ENCODE results near the gene CNPY1.

The CNPY1 gene

GRCh38 chr7:155491812-155492211 is 54.5 kb downstream of the CNPY1 start:
- no peak for DNase-seq (ENCODE audit: extremely low read depth, low read depth)
- TF ChIP-seq, protein P1, sequence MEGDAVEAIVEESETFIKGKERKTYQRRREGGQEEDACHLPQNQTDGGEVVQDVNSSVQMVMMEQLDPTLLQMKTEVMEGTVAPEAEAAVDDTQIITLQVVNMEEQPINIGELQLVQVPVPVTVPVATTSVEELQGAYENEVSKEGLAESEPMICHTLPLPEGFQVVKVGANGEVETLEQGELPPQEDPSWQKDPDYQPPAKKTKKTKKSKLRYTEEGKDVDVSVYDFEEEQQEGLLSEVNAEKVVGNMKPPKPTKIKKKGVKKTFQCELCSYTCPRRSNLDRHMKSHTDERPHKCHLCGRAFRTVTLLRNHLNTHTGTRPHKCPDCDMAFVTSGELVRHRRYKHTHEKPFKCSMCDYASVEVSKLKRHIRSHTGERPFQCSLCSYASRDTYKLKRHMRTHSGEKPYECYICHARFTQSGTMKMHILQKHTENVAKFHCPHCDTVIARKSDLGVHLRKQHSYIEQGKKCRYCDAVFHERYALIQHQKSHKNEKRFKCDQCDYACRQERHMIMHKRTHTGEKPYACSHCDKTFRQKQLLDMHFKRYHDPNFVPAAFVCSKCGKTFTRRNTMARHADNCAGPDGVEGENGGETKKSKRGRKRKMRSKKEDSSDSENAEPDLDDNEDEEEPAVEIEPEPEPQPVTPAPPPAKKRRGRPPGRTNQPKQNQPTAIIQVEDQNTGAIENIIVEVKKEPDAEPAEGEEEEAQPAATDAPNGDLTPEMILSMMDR (IDR thresholded peaks at IDR 0.05; ENCODE audit: low read depth, low read length) = no peak

DNA sequence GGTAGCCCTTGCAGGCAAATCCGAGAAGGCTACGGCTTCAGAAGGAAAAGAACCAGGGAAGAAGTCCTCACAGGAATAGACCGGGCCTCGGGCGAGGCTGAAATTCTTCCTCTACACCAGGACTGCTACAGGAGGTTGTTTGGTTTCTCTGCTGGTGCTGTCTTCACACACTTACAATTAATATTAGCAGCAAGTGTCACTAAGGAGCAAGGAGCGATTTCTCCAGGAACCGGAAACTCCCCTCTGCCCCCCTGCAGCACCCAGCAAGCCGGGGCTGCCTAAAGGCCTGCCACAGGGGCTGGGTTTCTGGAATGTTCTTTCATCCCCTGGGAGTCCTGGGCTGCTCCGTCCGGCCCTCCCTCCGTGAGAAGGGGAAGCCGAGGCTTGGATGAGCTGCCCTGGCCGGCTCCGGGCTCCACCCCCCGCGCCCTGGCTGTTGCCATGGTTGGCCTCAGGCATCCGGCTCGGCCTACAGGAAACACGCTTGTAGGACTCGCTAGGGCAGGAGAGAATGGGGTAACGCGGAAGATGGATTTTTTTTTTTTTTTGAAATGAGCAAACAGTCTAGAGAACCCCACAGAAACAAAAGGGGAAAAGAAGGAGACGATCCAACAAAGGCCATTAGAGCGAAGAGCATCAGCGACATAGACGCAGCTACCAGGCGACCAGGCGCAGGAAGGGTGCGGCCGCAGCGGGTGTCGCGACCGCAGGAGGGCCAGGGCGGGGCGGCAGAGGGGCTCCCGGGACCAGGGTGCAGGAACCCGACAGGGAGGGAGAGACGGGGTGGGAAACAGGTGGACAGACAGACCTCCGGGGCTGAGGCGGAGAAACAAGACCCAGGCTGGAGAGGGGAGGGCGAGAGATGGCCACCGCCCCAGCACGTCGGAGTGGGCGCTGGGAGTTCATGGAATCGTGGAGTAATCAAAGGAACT is 55.4 kb downstream of the CNPY1 start:
- DNase-seq (ENCODE audit: extremely low read depth, low read depth) = no peak
- TF ChIP-seq, protein P1 (IDR thresholded peaks at IDR 0.05; ENCODE audit: low read depth, low read length) = no peak

GRCh38 chr7:155489862-155490696 is 56.3 kb downstream of the CNPY1 start:
- TF ChIP-seq, protein P1 (IDR thresholded peaks at IDR 0.05; ENCODE audit: low read depth, low read length) = no peak

DNA sequence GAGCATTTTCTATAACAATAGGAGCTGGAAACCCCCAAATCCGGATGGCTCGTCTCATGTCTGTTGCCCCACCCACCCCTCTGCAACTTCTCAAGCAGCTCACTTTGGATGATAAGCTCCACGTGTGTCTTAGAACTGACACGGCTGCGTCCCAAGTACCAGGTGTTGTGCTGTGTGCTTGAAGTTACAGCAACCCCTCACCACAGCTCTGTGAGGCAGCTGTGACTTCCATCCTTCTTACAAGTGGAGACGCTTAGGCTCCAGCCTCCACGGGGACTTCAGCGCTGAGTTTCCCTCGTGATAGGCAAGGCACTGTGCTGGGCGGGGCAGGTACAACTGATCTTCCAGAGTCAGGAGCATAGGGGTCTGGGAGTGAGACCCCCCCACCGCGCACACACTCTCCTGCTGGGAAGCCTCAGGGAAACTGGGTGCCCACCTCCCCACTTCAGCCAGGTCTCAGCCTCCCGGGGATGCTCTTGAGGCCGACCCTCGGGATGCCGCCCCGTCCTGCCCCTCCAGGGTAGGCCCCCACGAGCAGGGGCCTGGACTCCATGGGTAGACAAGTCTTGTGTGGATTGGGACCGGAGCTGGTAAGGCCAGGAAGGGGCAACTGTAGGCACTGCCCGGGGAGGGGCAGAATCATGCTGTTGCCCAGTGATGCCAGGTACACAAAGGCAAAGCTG is 57.1 kb downstream of the CNPY1 start:
- DNase-seq (ENCODE audit: extremely low read depth, low read depth) = no peak
- TF ChIP-seq, protein P1 (IDR thresholded peaks at IDR 0.05; ENCODE audit: low read depth, low read length) = no peak

More at GRCh38 chr7:155489862-155490696, 56.3 kb downstream of the CNPY1 start:
- no peak for DNase-seq (ENCODE audit: extremely low read depth, low read depth)

GRCh38 chr7:155488483-155489127 is 57.8 kb downstream of the CNPY1 start:
- TF ChIP-seq, protein P1 (IDR thresholded peaks at IDR 0.05; ENCODE audit: low read depth, low read length) = no peak
- no peak for DNase-seq (ENCODE audit: extremely low read depth, low read depth)

- no peak for DNase-seq (ENCODE audit: extremely low read depth, low read depth)
- TF ChIP-seq, protein P1 (IDR thresholded peaks at IDR 0.05; ENCODE audit: low read depth, low read length) = no peak
Observed at GRCh38 chr7:155487509-155488482, 58.6 kb downstream of the CNPY1 start.

Data from AG09319 (cell line).